Memory B cell (primary cell): ENCODE measurements around the gene DYRK1B.

Experiments
- ATAC-seq: fragments of 150-1000 bp; cut with Tn5 transposase; 2 replicates; pipeline ENCODE4 v1.10.0; 2021; ENCODE audit warnings: low read depth, mild to moderate bottlenecking, moderate library complexity
- DNase-seq, 2 donors: peaks; one replicate each; pipeline ENCODE4 v3.0.0; 2022; ENCODE audit warnings: low spot score in 2 of 2
- H3K27ac Mint-ChIP-seq: one replicate; pipeline ENCODE4 v1.8.0; 2022; ENCODE audit warnings: mild to moderate bottlenecking, moderate library complexity, mixed read lengths
- H3K27me3 Mint-ChIP-seq: one replicate; pipeline ENCODE4 v1.8.0; 2022; ENCODE audit warnings: mixed read lengths
- H3K36me3 Mint-ChIP-seq: one replicate; pipeline ENCODE4 v1.8.0; 2022; ENCODE audit warnings: mild to moderate bottlenecking, mixed read lengths
- H3K4me1 Mint-ChIP-seq: one replicate; pipeline ENCODE4 v1.8.0; 2022; ENCODE audit warnings: mixed read lengths
- H3K4me3 Mint-ChIP-seq: one replicate; pipeline ENCODE4 v1.8.0; 2022; ENCODE audit warnings: mild to moderate bottlenecking, moderate library complexity, mixed read lengths
- H3K9me3 Mint-ChIP-seq: one replicate; pipeline ENCODE4 v1.8.0; 2022; ENCODE audit warnings: mixed read lengths

The DYRK1B gene

DNA sequence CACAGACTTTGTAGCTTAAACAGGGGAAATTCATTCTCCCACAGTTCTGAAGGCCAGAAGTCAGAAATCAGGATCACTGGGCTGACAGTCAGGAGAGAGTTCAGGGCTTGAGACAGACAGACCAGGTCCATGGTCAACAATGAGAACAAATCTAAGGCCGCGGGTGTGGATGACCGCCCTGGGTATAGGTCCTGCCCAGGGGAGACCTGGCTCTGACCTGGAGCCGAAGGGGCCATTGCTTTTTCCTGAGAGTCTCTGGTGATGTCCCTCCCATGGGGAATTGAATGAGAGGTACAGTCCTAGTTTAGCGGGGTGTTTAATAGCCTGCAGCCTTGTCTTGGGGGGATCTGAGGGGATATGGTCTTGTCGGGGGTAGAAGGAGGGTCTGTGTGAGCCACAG lies 37.4 kb upstream of the DYRK1B start:
- DNase-seq (no peak), ATAC-seq (no peak)
- peaks cover 2% of the 10 kb centered on the region for H3K27me3 Mint-ChIP-seq
- H3K36me3 Mint-ChIP-seq: peaks cover 5% of the 10 kb centered on the region
- H3K4me3 Mint-ChIP-seq: no peak overlapping the region
- H3K9me3 Mint-ChIP-seq: no peaks in the 10 kb centered on the region
- no peaks in the 10 kb centered on the region for H3K4me1 Mint-ChIP-seq
- H3K27ac Mint-ChIP-seq: no peak overlapping the region

DNA sequence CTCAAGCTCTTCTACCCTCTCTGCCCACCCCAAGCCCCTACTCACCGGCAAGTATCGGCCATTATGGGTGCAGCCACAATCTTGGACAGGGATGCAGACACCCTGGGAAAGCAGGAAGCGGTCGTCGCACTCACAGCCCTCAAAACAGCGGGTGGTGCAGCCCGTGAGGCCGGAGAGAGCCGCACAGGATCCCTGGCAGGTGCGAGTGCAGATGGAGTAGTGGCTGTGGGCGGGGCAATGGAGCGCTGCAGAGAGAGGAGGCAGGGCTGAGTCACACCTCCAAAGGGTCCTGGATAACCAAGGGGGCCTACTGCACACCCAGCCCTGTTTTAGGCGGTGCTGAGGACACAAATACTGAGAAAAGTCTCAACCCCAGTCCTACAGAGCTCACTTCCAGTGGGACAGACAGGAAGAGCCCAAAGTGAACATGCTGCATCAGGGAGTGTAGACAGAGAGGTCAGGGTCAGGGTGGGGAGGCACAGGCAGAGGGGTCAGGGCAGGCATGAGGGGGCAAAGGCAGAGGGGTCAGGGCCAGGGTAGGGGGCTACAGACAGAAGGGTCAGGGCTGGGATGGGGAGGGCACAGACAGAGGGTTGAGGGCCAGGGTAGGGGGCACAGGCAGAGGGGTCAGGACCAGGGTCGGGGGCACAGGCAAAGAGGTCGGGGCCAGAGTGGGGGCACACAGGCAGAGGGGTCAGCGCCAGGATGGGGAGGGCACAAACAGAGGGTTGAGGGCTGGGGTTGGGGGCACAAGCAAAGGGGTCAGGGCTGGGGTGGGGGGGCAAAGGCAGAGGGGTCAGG lies 36.4 kb upstream of the DYRK1B start:
- DNase-seq (no peak), ATAC-seq (no peak)
- H3K27me3 Mint-ChIP-seq: no peaks in the 10 kb centered on the region
- H3K4me3 Mint-ChIP-seq: no peak overlapping the region
- no peak overlapping the region for H3K27ac Mint-ChIP-seq
- H3K36me3 Mint-ChIP-seq: peaks cover 6% of the 10 kb centered on the region
- H3K4me1 Mint-ChIP-seq: no peaks in the 10 kb centered on the region
- H3K9me3 Mint-ChIP-seq: no peaks in the 10 kb centered on the region

DNA sequence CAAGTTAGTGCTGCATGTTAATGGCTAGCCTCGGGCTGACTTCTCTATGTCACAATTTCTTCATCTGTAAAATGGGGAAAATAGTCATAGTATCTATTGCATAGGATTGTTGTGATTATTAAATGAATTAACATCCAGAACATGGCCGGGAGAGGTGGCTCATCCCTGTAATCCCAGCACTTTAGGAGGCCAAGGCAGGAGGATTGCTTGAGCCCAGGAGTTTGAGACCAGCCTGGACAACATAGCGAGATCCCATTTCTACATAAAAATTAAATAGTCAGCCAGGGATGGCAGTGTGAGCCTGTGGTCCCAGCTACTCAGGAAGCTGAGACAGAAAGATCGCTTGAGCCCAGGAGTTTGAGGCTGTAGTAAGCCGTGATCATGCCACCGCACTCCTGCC lies 34.0 kb upstream of the DYRK1B start:
- H3K27ac Mint-ChIP-seq: no peak overlapping the region
- H3K36me3 Mint-ChIP-seq: peaks cover 7% of the 10 kb centered on the region
- no peak for ATAC-seq
- H3K4me3 Mint-ChIP-seq: no peak overlapping the region
- H3K4me1 Mint-ChIP-seq: no peaks in the 10 kb centered on the region
- peaks cover 2% of the 10 kb centered on the region for H3K27me3 Mint-ChIP-seq
- H3K9me3 Mint-ChIP-seq: no peaks in the 10 kb centered on the region
- no peak for DNase-seq

- H3K4me1 Mint-ChIP-seq: no peaks in the 10 kb centered on the region
- no peak for ATAC-seq
- H3K27me3 Mint-ChIP-seq: peaks cover 2% of the 10 kb centered on the region
- H3K36me3 Mint-ChIP-seq: peaks cover 8% of the 10 kb centered on the region
- DNase-seq: no peak
- H3K27ac Mint-ChIP-seq: no peak overlapping the region
- no peaks in the 10 kb centered on the region for H3K9me3 Mint-ChIP-seq
- H3K4me3 Mint-ChIP-seq: no peak overlapping the region
Measured at GRCh38 chr19:39867133-39867532, 33.2 kb upstream of the DYRK1B start.

GRCh38 chr19:39865953-39866352 lies 32.0 kb upstream of the DYRK1B start:
- Mint-ChIP-seq H3K36me3 (peaks cover 6% of the 10 kb centered on the region), H3K4me3 (no peak overlapping the region), H3K4me1 (no peaks in the 10 kb centered on the region), H3K27ac (no peak overlapping the region), H3K27me3 (peaks cover 4% of the 10 kb centered on the region), H3K9me3 (no peaks in the 10 kb centered on the region)
- no peak for DNase-seq
- ATAC-seq: no peak

GRCh38 chr19:39865186-39865585 lies 31.2 kb upstream of the DYRK1B start:
- Mint-ChIP-seq H3K27me3 (peaks cover 4% of the 10 kb centered on the region), H3K4me1 (no peaks in the 10 kb centered on the region), H3K4me3 (no peak overlapping the region), H3K36me3 (peaks cover 6% of the 10 kb centered on the region), H3K9me3 (no peaks in the 10 kb centered on the region), H3K27ac (no peak overlapping the region)
- DNase-seq (no peak), ATAC-seq (no peak)

DNA sequence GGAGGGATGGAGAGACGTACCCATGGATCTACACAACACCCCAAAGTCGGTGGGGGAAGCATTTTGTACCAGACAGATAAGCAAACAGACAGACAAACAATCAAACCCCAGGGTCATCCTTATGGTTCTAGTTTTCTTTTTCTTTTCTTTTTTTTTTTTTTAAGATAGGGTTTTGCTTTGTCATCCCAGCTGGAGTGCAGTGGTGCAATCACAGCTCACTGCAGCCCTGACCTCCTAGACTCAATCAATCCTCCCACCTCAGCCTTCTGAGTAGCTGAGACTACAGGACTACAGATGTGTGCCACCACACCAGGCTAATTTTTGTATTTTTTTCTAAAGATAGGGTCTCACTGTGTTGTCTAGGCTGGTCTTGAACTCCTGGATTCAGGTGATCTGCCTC lies 30.2 kb upstream of the DYRK1B start:
- DNase-seq (no peak), ATAC-seq (no peak)
- H3K27me3 Mint-ChIP-seq: peaks cover 4% of the 10 kb centered on the region
- peaks cover 6% of the 10 kb centered on the region for H3K36me3 Mint-ChIP-seq
- H3K9me3 Mint-ChIP-seq: no peaks in the 10 kb centered on the region
- H3K4me3 Mint-ChIP-seq: no peak overlapping the region
- H3K4me1 Mint-ChIP-seq: no peaks in the 10 kb centered on the region
- no peak overlapping the region for H3K27ac Mint-ChIP-seq

- ATAC-seq: no peak
- DNase-seq: no peak
- Mint-ChIP-seq H3K27ac (no peak overlapping the region), H3K36me3 (peaks cover 9% of the 10 kb centered on the region), H3K9me3 (peaks cover 6% of the 10 kb centered on the region), H3K4me3 (no peak overlapping the region), H3K27me3 (peaks cover 11% of the 10 kb centered on the region), H3K4me1 (no peaks in the 10 kb centered on the region)
Measured at GRCh38 chr19:39858541-39858940, 24.6 kb upstream of the DYRK1B start.

GRCh38 chr19:39852882-39853281 lies 18.9 kb upstream of the DYRK1B start:
- Mint-ChIP-seq H3K9me3 (peaks cover 3% of the 10 kb centered on the region), H3K27me3 (peaks cover 13% of the 10 kb centered on the region), H3K4me3 (no peak overlapping the region), H3K36me3 (peaks cover 4% of the 10 kb centered on the region), H3K4me1 (no peaks in the 10 kb centered on the region), H3K27ac (no peak overlapping the region)
- ATAC-seq (no peak), DNase-seq (no peak)

- Mint-ChIP-seq H3K27me3 (peaks cover 13% of the 10 kb centered on the region), H3K36me3 (peaks cover 4% of the 10 kb centered on the region)
Measured at GRCh38 chr19:39850892-39851291, 16.9 kb upstream of the DYRK1B start.

DNA sequence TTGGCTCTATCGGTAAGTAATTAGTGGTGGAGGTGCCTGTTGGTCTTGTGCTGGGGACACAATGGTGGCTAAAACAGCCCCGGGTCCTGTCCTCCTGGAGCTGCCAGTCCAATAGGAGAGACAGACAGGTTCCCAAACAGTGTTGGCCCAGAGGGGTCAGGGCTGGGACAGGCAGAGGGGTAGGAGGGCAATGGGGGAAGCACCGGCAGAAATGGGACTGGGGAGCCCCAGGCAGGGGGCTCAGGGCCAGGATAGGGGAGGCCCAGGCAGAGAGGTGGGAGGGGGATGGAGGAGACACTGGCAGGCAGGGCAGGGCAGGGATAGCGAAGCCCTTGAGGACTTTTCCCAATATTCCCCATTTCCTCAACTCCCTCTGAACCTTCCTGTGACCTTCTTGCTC lies 14.4 kb upstream of the DYRK1B start:
- no peaks in the 10 kb centered on the region for H3K36me3 Mint-ChIP-seq
- H3K4me3 Mint-ChIP-seq: no peak overlapping the region
- peaks cover 29% of the 10 kb centered on the region for H3K4me1 Mint-ChIP-seq
- ATAC-seq (no peak), DNase-seq (no peak)
- peaks cover 6% of the 10 kb centered on the region for H3K27me3 Mint-ChIP-seq
- H3K9me3 Mint-ChIP-seq: no peaks in the 10 kb centered on the region
- H3K27ac Mint-ChIP-seq: no peak overlapping the region

More at GRCh38 chr19:39850892-39851291, 16.9 kb upstream of the DYRK1B start:
- no peak for ATAC-seq
- Mint-ChIP-seq H3K4me3 (no peak overlapping the region), H3K9me3 (peaks cover 2% of the 10 kb centered on the region), H3K4me1 (peaks cover 10% of the 10 kb centered on the region), H3K27ac (no peak overlapping the region)
- no peak for DNase-seq

- Mint-ChIP-seq H3K9me3 (no peaks in the 10 kb centered on the region), H3K4me3 (peak overlapping the region; percentile 94), H3K4me1 (peaks cover 38% of the 10 kb centered on the region), H3K27ac (no peak overlapping the region), H3K27me3 (peaks cover 3% of the 10 kb centered on the region), H3K36me3 (no peaks in the 10 kb centered on the region)
- DNase-seq (no peak), ATAC-seq (no peak)
Measured at GRCh38 chr19:39847525-39847924, 13.6 kb upstream of the DYRK1B start.

DNA sequence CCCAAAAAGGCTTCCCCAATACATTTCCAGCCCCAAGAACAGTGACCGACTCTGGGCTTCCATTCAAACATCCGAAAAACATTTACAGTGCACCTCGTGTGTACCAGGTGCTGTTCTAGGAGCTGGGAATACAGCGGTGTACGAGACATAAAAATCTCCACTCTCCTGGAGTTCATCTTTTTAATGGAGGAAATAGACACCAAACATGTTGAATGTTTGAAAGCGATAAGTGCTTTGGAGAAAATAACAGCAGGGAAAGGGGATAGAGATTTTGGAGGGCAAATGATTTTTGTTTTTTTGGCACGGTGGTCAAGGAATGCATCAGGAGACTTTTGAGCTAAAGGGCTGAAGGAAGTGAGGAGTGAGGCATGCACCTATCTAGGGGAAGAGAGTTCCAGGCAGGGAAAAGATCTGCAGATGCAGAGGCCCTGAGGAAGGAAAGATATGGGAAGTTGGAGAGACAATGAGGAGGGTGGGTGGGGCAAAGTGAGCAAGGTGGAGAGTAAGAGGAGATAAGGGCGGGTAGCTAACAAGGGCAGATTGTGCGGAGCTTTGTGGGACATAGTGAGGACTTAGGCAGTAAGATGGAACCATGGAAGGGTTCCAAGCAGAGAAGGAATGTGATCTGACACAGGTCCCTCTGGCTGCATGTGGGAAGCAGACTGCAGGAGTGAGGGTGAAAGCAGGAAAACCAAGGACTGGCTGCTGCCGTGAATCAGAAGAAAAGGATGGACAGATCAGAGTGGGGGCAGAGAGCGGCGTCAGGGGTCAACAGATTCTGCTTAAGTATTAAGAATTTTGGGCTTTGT lies 12.9 kb upstream of the DYRK1B start:
- peaks cover 2% of the 10 kb centered on the region for H3K27me3 Mint-ChIP-seq
- peaks cover 40% of the 10 kb centered on the region for H3K4me1 Mint-ChIP-seq
- DNase-seq (no peak), ATAC-seq (no peak)
- H3K9me3 Mint-ChIP-seq: no peaks in the 10 kb centered on the region
- peak overlapping the region; percentile 94 for H3K4me3 Mint-ChIP-seq
- H3K27ac Mint-ChIP-seq: peak overlapping the region; percentile 90
- H3K36me3 Mint-ChIP-seq: no peaks in the 10 kb centered on the region

DNA sequence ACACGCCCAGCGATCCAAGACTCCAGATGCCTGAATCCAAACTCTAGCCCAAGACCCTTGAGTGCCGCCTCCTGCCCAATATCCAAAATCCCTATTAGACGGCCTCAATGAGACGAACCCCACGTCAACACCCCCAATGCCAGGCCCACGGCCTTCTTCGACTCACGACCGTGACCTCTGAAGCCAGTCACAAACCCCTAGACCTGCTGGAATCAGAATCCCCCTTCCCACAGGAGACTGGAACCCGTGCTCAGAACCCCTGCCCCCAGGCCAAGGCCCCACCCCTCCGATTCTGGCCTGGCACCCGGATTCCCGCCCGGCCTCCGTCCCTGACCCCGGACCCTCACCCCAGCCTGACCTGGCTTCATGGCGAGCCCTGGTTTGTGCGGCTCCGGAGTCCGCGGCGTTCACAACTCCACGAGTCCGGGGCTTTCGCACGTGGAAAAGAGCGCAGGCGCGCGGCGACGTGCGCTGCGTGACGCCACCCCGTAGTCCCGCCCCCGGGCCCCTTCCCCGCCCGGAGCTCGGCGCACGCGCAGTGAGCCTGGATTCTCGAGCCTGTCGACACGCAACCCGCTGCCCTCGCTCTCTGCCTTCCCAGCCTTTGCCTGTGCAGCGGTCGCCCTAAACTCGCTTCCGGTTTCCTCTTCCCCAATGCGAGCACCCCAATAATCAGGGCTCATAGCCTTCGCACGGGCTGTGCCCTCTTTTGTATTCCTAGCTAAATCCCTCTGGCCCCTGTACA lies 12.1 kb upstream of the DYRK1B start, which contains the start of gene FBL:
Gene FBL (minus strand): TSS at position 447 of the 745 bp plus-strand sequence. CDS start 79 bp downstream, at position 368.
- Mint-ChIP-seq H3K9me3 (no peaks in the 10 kb centered on the region), H3K27ac (peak within 1 kb of the TSS; percentile 90), H3K4me1 (peaks cover 42% of the 10 kb centered on the region), H3K27me3 (no peaks in the 10 kb centered on the region), H3K4me3 (peak within 1 kb of the TSS; percentile 94), H3K36me3 (no peaks in the 10 kb centered on the region)
- ATAC-seq (peak; percentile 94), DNase-seq (peak; percentile 97)
